EL (cell line): ENCODE results near the gene LRRC49.
"Not testable (repeated sequence)": the region's sequence is repeated elsewhere in the genome, so short reads cannot be mapped to it uniquely, and the experiment has no call there.

Experiments used
- DNase-seq: peaks from one replicate; pipeline ENCODE4 v3.0.0-alpha.2; 2016

Gene LRRC49

GRCh38 chr15:70867911-70868467 is 24.6 kb upstream of the LRRC49 start:
- DNase-seq = peak; percentile 30

- no peak for DNase-seq
Observed at GRCh38 chr15:70869346-70869745, 23.3 kb upstream of the LRRC49 start.

- peak; percentile 79 for DNase-seq
Observed at GRCh38 chr15:70870051-70870450, 22.6 kb upstream of the LRRC49 start.

- not testable (repeated sequence) for DNase-seq
Observed at GRCh38 chr15:70871490-70871889, 21.1 kb upstream of the LRRC49 start.

- DNase-seq = no peak
Observed at GRCh38 chr15:70873232-70874054, 19.2 kb upstream of the LRRC49 start.

GRCh38 chr15:70875001-70875782 is 17.4 kb upstream of the LRRC49 start:
- peak; percentile 42 for DNase-seq

- no peak for DNase-seq
Observed at GRCh38 chr15:70876011-70876410, 16.6 kb upstream of the LRRC49 start.

GRCh38 chr15:70876683-70877082 is 15.9 kb upstream of the LRRC49 start:
- no peak for DNase-seq

- DNase-seq = peak; percentile 90
Observed at GRCh38 chr15:70879401-70879800, 13.2 kb upstream of the LRRC49 start.

- DNase-seq = peak; percentile 29
Observed at GRCh38 chr15:70880781-70881180, 11.8 kb upstream of the LRRC49 start.

- DNase-seq = no peak
Observed at GRCh38 chr15:70882361-70882760, 10.3 kb upstream of the LRRC49 start.

GRCh38 chr15:70892912-70893560 is 410 bp downstream of the LRRC49 start:
- DNase-seq = peak; percentile 68

- peak; percentile 86 for DNase-seq
Observed at GRCh38 chr15:70902107-70902506, 9.5 kb downstream of the LRRC49 start.

GRCh38 chr15:70906842-70907241 is 14.2 kb downstream of the LRRC49 start:
- no peak for DNase-seq

- no peak for DNase-seq
Observed at GRCh38 chr15:70907784-70908471, 15.3 kb downstream of the LRRC49 start.

- DNase-seq = no peak
Observed at GRCh38 chr15:70910958-70911357, 18.3 kb downstream of the LRRC49 start.

- DNase-seq = no peak
Observed at GRCh38 chr15:70912187-70912586, 19.6 kb downstream of the LRRC49 start.

- no peak for DNase-seq
Observed at GRCh38 chr15:70916531-70916930, 23.9 kb downstream of the LRRC49 start.

- no peak for DNase-seq
Observed at GRCh38 chr15:70917955-70918354, 25.3 kb downstream of the LRRC49 start.

GRCh38 chr15:70920981-70921696 is 28.5 kb downstream of the LRRC49 start:
- DNase-seq = no peak

GRCh38 chr15:70922119-70922518 is 29.5 kb downstream of the LRRC49 start:
- DNase-seq = no peak
